ENCODE data around the gene TCHHL1. TPM values are rescaled to one million over a fixed set of nuclear protein-coding genes. Genes with fewer than 3 reads are reported as not detected.
"Not testable (repeated sequence)": the region's sequence is repeated elsewhere in the genome, so short reads cannot be mapped to it uniquely, and the experiment has no call there.

The TCHHL1 gene
- total RNA-seq, 1 donor from 2014 or later: not detected

DNA sequence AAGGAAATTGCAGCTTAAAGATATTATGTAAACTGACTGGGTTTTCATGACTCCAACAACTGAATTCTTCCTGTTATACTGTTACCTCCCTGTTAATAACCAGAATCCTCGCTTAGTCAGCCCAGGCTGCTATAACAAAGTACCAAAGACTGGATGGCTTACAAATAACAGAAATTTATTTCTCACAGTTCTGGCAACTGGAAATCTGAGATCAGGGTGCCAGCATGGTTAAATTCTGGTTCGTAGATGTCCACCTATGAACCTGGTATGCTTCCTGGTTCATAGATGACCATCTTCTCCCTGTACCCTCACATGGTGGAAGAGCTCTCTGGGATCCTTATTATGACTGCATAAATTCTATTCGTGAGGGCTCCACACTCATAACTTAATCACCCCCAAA is 8.1 kb upstream of the TCHHL1 start:
- intact Hi-C loops (cut with micrococcal nuclease): no loop called here

DNA sequence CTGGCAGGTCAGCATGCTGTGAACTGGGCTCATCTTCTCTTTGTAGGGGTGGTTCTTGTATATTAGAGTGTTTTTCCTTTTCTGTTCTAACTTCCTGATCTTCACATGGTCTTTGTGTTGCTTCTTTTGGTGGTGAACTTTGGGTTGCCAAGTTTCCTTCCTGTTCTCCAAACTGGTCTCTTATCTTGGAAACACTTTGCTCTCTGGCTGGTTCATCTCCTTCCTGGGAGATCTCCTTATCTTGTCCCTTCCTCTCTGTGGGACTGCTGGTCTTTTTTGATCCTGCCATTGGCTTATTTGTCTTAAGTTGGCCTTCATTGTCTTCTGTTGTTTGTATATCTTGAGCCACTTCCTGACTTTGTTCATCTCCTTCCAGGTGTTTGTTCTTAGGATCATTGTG is 2.1 kb downstream of the TCHHL1 start:
- intact Hi-C loops (cut with micrococcal nuclease): no loop called here

DNA sequence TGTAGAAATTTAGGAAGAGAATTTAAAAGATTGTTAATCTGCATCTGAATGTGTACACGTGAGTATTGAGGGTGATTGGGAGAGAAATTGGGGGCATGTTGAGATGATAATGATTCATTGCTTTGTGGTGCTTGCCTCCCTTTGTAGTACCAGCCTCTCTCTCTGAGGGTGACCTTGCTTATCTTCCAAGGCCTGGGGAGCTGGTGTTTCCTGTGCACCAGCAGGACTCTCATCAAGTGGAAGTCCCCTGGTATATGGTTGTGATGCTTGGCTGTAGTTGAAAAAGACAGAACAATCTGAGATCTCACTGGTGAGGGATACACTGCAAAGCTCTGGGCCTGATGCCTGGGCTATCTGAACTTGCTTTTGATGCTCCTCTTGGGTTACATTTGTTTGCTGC is 4.0 kb downstream of the TCHHL1 start:
- intact Hi-C loops (cut with micrococcal nuclease): no loop called here

DNA sequence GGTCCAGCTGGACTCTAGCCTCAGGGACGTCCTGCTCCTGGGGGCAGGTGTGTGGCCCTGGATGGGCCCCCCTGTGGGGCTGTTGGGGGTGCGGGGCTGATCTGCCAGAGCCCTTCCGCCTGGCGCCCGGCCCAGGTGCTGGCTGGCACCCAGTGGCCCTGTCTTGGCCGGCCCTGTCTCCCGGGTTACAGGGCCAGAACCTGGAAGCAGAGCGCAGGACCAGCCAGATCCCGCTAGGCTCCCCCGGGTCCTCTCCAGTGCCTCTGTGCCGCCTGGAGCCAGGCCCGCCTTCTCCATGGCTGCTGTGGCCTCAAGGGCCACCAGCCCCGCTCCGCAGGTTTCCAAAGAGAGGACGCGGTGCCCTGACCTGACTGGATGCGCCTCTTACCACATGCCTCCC is 7.8 kb downstream of the TCHHL1 start:
- intact Hi-C loops (cut with micrococcal nuclease): not testable (repeated sequence)

DNA sequence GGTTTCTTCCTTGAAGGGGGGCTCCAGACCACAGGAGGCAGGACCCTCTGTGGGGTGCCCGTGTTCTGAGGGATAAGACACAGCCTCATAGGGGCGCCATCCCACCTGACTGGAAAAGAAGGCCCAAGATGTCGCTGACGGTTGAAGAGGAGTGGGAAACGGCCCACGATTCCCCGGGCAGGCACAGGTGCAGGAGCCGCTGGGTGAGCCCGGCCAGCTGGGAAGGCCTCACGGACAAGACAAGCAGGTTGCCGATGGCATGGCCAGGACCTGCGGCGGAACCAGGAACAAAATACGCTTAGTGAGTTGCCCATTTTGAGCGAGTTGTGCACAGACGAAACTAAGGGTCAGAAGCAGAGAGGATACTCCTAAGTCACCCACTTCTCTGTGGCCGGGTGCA is 8.4 kb downstream of the TCHHL1 start:
- intact Hi-C loops (cut with micrococcal nuclease): not testable (repeated sequence)

DNA sequence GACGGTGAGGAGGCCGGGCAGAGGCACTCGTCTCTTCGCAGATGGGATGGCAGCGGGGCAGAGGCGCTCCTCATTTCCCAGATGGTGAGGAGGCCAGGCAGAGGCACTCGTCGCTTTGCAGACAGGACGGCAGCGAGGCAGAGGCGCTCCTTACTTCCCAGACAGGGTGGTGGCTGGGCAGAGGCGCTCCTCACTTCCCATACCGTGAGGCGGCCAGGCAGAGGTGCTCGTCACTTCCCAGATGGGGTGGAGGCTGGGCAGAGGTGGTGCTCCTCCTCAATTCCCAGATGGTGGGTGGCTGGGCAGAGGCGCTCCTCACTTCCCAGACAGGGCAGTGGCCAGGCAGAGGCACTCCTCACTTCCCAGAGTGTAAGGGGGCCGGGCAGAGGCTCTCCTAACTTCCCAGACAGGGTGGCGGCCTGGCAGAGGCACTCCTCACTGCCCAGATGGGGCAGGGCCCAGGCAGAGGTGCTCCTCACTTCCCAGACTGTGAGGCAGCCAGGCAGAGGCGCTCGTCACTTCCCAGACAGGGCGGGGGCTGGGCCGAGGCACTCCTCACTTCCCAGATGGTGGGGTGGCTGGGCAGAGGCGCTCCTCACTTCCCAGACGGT is 9.9 kb downstream of the TCHHL1 start:
- intact Hi-C loops (cut with micrococcal nuclease): no loop called here

DNA sequence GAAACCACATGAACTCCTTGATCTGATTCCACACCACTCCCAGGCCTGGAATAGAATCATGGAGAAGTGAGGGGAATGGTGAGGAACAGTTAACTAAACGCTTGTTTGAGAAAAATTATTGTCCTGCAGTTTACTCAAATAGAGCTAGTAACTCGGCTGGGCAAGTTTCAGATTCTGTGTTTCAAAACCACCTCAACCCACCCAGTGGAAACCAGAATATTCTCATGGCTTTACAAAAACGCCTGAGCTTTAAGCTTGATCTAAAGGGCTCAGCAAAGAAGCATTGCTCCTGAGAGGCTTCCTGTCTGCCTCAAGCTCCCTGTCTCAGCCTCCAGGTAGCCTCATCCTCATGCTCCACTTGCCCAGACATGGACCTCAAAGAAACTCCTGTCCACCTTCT is 16.6 kb downstream of the TCHHL1 start:
- intact Hi-C loops (cut with micrococcal nuclease): no loop called here

DNA sequence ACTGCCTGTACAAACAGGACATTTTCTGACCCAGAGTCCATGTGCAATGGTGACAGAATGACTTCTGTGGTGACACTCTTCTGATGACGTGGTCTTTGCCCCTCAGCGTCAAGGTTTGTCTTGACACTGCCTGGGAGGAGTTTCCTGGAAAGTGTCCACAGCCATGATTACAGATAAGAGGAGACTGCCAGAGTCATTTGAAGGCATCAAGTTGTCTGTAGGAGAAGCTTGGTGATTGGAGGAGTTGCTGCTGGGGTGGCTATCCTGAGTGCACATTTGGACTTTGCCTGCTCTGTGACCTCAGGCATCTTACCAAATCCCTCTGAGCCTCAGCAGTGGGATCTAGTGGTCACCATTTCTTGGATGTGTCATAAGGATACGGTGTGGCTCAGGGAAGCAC is 17.7 kb downstream of the TCHHL1 start:
- intact Hi-C loops (cut with micrococcal nuclease): no loop called here

DNA sequence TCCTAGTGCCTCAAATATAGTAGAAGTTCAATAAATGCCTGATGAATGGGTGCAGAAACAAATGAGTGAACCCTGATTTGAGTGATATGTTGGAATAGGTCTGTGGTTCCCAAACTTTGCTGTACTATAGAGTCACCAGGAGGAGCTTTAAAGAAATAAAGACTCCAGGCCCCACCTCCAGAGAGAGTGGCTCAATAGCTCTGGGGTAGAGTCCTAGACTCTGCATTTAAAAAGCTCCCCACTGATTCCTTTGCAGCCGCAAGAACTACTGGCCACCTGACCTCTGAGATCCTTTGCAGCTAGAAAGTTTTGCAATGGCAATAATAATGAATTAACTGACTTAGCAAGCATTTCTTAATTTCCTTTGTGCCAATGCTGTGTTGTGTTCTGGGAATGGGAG is 20.9 kb downstream of the TCHHL1 start:
- intact Hi-C loops (cut with micrococcal nuclease): no loop called here

DNA sequence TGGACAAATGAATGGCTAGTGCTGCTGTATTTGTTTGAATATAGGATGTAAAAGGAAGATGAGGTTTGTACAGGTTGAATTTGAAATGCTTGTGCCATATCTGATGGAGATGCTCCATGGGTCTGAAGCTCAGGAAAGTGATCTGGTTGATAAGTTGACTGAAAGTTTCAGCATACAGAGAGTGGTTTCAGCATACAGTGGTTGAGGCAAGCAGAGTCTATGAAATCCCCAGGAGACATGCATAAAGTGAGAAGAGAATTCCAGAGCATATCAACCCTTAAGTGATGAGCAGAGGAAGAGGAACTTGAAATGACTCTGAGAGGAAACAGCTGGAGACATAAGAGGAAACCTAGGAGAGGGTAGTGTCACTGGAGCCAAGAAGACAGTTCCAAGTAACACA is 21.7 kb downstream of the TCHHL1 start:
- intact Hi-C loops (cut with micrococcal nuclease): no loop called here

DNA sequence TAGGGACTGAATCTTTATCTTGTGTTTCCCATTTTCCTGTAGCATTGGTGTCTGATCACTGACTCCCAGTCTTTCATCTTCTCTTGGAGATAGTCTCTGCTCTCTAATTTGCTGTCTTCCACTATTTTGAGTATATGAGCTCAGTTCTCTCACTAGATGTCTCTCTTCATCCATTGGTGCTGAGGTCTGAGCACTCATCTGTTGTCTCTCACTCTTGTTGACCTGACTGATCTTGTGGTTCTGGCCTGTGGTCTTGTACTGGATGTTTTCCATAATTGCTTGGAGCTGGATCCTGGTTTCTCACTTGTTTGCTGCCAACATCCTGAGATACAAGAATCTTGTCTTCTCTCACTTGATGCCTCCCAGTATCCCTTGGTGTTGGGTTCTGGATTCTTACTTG is 26.9 kb downstream of the TCHHL1 start:
- intact Hi-C loops (cut with micrococcal nuclease): no loop called here

DNA sequence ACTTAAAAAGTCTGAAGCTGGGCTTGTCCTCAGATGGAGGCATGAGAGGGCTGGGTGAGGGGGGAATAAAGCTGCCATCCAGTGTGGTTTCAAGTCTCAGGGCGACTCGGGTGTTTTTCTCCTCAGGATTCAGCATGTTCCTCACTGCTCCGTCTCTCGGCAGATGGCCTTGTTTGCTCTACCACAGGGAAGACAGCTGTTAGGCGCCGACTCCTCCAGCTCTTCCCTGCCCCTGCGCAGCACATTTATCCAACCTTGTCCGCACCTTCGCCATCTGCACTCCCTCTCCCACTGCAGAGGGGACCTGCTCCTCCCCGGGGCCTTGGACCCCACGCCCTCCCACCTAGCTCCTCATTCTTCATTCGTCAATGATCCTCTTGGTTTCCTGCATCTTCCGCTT is 35.5 kb downstream of the TCHHL1 start:
- intact Hi-C loops (cut with micrococcal nuclease): no loop called here

DNA sequence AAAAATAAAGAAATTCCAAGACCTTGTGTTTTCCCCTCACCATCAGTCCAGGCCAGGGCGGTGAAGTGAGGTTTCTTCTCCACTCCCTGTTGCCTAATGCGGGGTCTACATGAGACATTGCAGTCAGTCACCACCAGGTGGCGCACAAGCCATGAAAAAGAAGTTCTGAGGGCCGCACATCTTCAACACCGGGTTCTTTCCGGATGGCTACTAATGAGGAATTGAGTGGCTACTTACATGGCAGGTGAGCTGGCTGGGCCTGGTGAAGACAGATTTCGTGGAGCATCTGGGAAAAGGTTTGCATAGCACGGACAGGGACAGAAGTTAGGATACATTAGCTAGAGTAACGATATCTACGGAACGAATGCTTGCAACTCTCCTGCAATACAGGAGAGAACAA is 36.3 kb downstream of the TCHHL1 start:
- intact Hi-C loops (cut with micrococcal nuclease): loop anchor here (1.0 kb wide), 5 partner anchors 133 to 406 kb away; no protein-coding TSS in a partner anchor

DNA sequence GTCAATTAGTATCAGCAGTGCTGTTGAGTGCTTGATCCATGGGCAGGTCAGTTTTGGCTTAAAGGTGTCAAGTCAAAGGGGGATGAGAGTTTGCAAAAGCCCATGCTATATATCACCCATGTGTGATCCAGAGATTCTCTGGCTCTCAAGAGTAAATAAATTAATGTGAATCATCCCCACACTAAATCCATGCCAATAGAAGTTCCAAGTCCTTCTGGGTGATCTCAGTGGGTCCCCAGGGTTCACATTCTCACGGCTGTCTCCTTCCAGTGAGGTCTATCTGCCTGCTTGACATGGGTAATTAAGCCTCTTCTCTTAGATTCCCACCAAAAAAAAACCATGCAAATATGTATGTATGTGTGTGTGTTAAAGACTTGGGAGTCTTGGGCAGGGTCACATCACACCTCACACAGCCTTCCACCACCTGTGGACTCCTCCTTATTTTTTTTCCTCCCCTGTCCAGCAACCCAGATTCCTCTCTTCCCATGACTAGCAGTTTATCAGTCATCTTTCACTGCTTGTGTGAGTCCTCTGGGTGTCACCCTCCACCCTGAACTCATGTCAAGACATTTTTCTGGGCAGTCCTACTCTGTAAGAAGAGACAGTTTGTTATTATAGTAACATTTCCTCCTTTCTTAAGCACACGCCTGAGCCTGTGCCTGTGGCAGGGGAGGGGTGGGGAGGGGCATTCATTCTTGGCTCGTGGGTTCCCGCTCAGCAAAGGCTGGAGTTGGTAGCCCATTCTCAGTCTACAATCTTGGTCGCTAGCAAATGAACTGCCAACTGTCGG is 37.8 kb downstream of the TCHHL1 start:
- intact Hi-C loops (cut with micrococcal nuclease): no loop called here

DNA sequence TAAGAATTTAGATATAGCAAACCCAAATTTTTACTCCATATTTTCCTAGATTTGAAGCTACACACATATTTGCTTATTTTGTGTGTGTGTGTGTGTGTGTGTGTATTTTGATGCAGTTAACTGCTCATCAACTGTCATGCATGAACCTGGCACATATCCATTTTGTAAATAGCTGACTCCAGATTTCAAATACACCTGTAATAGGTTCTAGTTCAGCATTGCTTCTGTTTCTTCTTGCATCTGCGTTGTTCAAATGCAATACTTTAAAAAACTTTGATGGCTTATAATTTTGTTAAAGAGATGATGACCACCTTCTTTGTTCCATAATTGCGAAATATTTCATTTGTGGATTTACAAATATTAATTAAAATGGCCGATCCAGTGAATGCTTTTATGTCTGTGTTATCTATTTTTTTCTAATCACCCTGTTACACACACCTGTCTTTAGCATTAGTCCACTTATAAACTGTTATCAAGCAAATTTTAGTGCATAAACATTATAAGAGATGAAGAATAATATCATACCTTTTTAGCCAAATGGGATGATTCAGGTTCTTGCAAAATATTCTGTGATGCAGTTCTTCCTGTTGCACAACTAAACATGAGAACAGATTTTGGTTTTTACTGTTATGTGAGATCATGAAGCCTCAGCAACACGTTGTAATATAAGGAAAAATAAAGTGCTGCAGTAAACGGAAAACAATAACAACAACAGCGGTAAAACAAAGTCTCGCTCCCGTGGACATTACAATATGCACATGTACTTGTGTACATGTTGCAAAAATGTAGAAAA is 39.4 kb downstream of the TCHHL1 start:
- intact Hi-C loops (cut with micrococcal nuclease): loop anchor here (2.0 to 5.0 kb wide), 2 partner anchors 55 to 257 kb away; partner anchors contain the start of gene TDRKH

DNA sequence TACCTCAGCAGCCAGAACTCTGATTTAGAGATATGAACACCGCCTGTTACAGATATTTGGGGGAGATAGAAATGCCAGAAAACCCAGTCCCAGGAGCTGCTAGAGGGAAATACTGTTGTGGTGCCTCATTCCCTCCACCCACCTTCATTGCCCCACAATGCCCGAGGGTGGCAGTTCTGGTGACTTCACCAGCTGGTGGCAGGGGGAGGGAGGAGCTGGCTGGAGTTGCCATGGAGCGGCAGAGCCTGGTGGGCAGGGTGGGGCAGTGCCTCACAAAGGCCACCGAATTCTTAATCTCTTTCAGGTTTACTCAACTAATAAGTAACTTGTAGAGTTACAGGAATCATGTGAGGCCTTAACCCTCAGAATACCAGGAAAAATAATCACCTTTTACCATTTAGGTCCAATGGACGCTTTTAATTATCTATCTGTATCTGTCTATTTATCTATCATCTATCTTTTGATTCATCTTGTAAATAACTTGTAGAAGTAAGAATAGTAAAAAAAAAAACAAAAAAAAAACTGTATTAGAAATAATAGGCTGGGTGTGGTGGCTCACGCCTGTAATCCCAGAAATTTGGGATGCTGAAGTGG is 40.4 kb downstream of the TCHHL1 start:
- intact Hi-C loops (cut with micrococcal nuclease): loop anchor here (1.0 to 5.0 kb wide), 5 partner anchors 13 to 256 kb away; partner anchors contain the start of gene TDRKH

DNA sequence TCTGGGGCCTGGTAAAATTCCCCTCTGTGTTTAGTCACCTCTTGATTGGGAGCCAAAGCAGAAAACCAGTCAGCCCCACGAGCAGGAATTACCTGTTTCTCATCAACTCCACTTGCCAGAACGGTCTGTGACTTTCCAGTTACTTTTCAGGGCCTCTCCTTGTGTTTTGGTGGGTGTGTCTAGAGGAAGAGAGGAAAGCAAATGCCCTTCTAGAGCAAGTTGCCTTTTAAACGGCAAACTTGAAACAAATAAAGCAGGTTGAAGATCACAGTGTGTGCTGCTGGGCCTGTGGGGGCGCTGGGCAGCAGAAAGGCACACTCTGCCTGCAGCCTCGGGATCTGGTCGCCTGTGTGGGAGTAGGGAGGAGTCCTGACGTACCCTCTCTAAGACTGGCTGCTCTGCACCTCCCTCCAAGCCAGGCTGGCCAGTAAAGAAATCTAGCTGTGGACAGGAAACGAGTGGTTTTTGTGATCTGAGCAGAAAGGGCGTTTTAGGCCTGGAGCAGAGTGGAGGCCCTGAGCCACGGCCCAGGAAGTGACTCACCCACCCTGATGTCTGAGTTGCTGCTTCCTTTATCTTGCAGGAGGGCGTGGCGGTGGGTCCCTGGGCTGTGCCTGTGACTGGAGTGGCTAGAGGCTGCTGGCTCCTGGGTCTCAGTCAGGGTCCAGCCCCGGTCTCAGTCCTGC is 41.0 kb downstream of the TCHHL1 start:
- intact Hi-C loops (cut with micrococcal nuclease): loop anchor here (1.0 to 5.0 kb wide), 5 partner anchors 13 to 256 kb away; partner anchors contain the start of gene TDRKH

DNA sequence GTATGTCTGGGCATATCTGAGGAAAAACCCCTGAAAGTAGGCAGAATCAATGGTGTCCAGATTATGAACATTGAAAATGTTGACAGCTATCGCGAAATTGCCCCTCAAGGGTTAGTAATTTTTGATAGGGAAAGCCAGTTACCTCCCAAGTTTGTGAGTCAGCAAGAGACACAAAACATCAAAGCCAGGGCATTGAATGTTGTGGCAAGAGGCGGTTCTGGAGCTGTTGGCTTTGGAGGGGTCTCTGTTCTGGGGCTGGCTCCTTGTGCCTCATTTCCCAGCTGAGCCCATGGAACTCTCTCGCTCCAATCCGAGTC is 41.5 kb downstream of the TCHHL1 start:
- intact Hi-C loops (cut with micrococcal nuclease): loop anchor here (5.0 kb wide), 1 partner anchor 255 kb away; the partner anchor contains the start of gene TDRKH

DNA sequence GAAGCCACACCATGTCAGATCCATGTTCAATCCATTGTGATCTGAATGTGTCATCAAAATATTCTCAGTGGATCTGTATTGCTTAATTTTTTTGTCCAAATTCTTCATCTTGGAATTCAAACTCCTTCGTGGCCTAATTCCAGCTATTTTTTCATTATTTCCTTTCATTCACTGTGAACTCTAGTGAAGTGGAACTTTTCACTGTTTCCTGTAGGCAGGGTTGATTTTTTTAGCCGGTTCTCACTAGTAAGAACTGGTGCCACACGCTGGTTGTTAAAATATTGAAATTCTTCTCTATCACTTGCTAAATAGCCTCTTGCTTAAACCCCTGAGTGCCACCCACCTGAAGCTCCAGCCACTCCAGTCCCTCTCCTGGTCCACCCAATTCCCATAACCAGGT is 44.5 kb downstream of the TCHHL1 start:
- intact Hi-C loops (cut with micrococcal nuclease): no loop called here

DNA sequence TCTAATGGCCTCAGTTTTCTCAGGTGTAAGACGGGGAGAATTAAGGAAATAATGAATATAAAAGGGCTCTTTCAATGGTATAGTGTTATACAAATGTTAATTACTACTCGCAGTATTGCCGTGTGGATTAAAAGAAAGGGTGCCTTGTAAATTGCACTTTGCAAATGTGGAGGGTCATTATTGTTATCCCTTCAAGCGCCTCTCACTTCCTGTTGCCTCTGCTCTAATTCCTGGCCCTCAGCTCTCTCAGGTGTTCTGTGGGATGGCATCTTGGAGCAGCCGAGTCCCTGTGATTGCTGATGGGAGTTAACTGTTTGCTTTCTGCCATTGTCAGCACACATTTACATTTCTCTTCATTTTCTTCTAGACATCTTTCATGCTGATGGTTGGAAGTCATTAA is 45.0 kb downstream of the TCHHL1 start:
- intact Hi-C loops (cut with micrococcal nuclease): no loop called here

DNA sequence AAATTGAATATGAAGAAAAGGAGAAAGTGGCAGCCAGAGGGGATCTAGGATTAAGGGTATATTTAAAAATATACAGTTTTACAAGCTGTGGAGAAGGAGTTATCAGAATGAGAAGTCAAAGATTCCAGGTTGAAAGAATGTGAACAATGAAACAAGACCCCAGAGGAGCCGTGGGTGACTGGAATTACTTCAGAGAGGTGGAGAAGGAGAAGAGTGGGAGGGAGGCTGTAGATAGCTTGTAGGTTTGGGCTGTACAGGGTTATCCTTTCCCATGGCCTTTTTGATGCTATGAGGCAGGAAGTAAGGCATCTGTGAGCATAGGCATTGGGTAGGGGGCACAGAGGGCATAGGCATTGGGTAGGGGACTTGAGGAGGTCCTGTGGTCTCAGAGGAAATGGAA is 46.8 kb downstream of the TCHHL1 start:
- intact Hi-C loops (cut with micrococcal nuclease): no loop called here
